H1 (cell line): ENCODE results near the gene CPTP. TPM values are rescaled to one million over a fixed set of nuclear protein-coding genes. Genes with fewer than 3 reads are reported as not detected.

ENCODE experiments used
- CTCF ChIA-PET: fragments of 300-600 bp; sonication (Branson Sonifier 250); formaldehyde crosslinking; loops from one replicate; lab custom pipeline; 2021; ENCODE audit not compliant: partially characterized antibody; lab: Charles Lee
- POLR2A ChIA-PET: fragments of 300-600 bp; sonication (Branson Sonifier 250); formaldehyde crosslinking; loops from one replicate; lab custom pipeline; 2021; ENCODE audit warnings: inconsistent platforms; ENCODE audit not compliant: partially characterized antibody; lab: Charles Lee
- DNase-seq, 2 experiments: peaks; one replicate each; pipeline versions ENCODE4 v3.0.0 to v3.0.0-alpha.2; 2010 to 2022; ENCODE audit warnings: low spot score in 2 of 2, low read depth in 1 of 2, mixed read lengths in 1 of 2
- FAIRE-seq: peaks from 2 replicates; lab custom pipeline; 2011; peaks lifted over from hg19 to GRCh38; lab: Jason Lieb, UNC
- H2AFZ ChIP-seq: 2 replicates; pipeline ENCODE4 v1.8.1; 2012; ENCODE audit warnings: low read length, inconsistent platforms
- H2AK5ac ChIP-seq: 2 replicates; pipeline ENCODE4 v1.6.1; 2013; ENCODE audit warnings: low read depth, low read length
- H2BK120ac ChIP-seq: replicated peaks from 2 replicates; pipeline ENCODE3; 2013; ENCODE audit warnings: low read depth, low read length, inconsistent platforms
- H2BK12ac ChIP-seq: 2 replicates; pipeline ENCODE4 v1.6.1; 2013; ENCODE audit warnings: low read depth, low read length
- H2BK15ac ChIP-seq: 2 replicates; pipeline ENCODE4 v1.6.1; 2013; ENCODE audit warnings: low read length
- H2BK20ac ChIP-seq: 2 replicates; pipeline ENCODE4 v1.6.1; 2013; ENCODE audit warnings: low read length
- H2BK5ac ChIP-seq: 2 replicates; pipeline ENCODE4 v1.6.1; 2013; ENCODE audit warnings: low read depth, low read length
- H3K14ac ChIP-seq: 2 replicates; pipeline ENCODE4 v1.6.1; 2013; ENCODE audit warnings: inconsistent platforms; ENCODE audit not compliant: insufficient read length
- H3K18ac ChIP-seq: 2 replicates; pipeline ENCODE4 v1.6.1; 2013; ENCODE audit warnings: low read length; ENCODE audit errors: extremely low read depth
- H3K23ac ChIP-seq: 2 replicates; pipeline ENCODE4 v1.6.1; 2013; ENCODE audit warnings: inconsistent platforms; ENCODE audit not compliant: insufficient read length
- H3K23me2 ChIP-seq: 2 replicates; pipeline ENCODE4 v1.6.1; 2013; ENCODE audit warnings: low read depth, low read length
- H3K27ac ChIP-seq: 2 replicates; pipeline ENCODE4 v1.6.1; 2011; ENCODE audit warnings: low read depth, low read length, inconsistent platforms
- H3K27me3 ChIP-seq, 4 experiments: replicated peaks in 1 of 4; 1 replicate in 1 of 4; 2 replicates in 3 of 4; pipeline versions ENCODE4 v1.6.1 to v1.8.1; 2011 to 2013; ENCODE audit warnings: low read length in 3 of 4, mild to moderate bottlenecking in 3 of 4, inconsistent platforms in 2 of 4, mixed read lengths in 2 of 4, moderate library complexity in 1 of 4; ENCODE audit not compliant: control insufficient read depth in 3 of 4, insufficient read depth in 3 of 4; ENCODE audit errors: extremely low read depth in 1 of 4
- H3K36me3 ChIP-seq, 4 experiments: 2 replicates each; pipeline versions ENCODE4 v1.6.1 to v1.8.1; 2011 to 2013; ENCODE audit warnings: mild to moderate bottlenecking in 4 of 4, low read length in 3 of 4, moderate library complexity in 2 of 4, control low read depth in 1 of 4, inconsistent platforms in 1 of 4; ENCODE audit not compliant: insufficient read depth in 4 of 4, control insufficient read depth in 2 of 4
- H3K4ac ChIP-seq: replicated peaks from 2 replicates; pipeline ENCODE3; 2013; ENCODE audit warnings: low read length, low read depth, mixed read lengths, inconsistent platforms; ENCODE audit not compliant: insufficient read length
- H3K4me1 ChIP-seq, 4 experiments: replicated peaks in 1 of 4; 1 replicate in 1 of 4; 2 replicates in 3 of 4; pipeline versions ENCODE4 v1.6.1 to v1.8.1; 2011 to 2013; ENCODE audit warnings: low read length in 3 of 4, inconsistent platforms in 2 of 4, mixed read lengths in 1 of 4; ENCODE audit not compliant: insufficient read depth in 4 of 4, control insufficient read depth in 3 of 4
- H3K4me2 ChIP-seq, 2 experiments: 2 replicates each; pipeline versions ENCODE4 v1.6.1 to v1.8.1; 2011 to 2013; ENCODE audit warnings: low read depth in 2 of 2, low read length in 2 of 2, control low read depth in 1 of 2, inconsistent platforms in 1 of 2, mild to moderate bottlenecking in 1 of 2; ENCODE audit not compliant: insufficient read depth in 1 of 2
- H3K4me3 ChIP-seq, 4 experiments: fragments of 200-600, 300-600 bp in 1 of 4; sonication (generic), shearing (Covaris generic), sonication (Bioruptor Twin) in 1 of 4; 2 replicates each; pipeline versions ENCODE4 v1.5.1 to v1.8.1; 2011 to 2016; ENCODE audit warnings: low read length in 4 of 4, low read depth in 3 of 4, control low read depth in 2 of 4, inconsistent platforms in 2 of 4, mild to moderate bottlenecking in 2 of 4, mixed read lengths in 1 of 4, moderate library complexity in 1 of 4; ENCODE audit not compliant: insufficient read depth in 2 of 4; ENCODE audit errors: extremely low read depth in 1 of 4
- H3K56ac ChIP-seq: replicated peaks from 2 replicates; pipeline ENCODE3; 2013; ENCODE audit warnings: low read depth, mild to moderate bottlenecking, mixed read lengths, low read length, inconsistent platforms; ENCODE audit not compliant: insufficient read length
- H3K79me1 ChIP-seq: 2 replicates; pipeline ENCODE4 v1.6.1; 2013; ENCODE audit warnings: low read depth, low read length, control low read depth
- H3K79me2 ChIP-seq, 2 experiments: 2 replicates each; pipeline versions ENCODE4 v1.6.1 to v1.8.1; 2012 to 2013; ENCODE audit warnings: low read length in 2 of 2, mild to moderate bottlenecking in 2 of 2, inconsistent platforms in 1 of 2; ENCODE audit not compliant: insufficient read depth in 2 of 2, control insufficient read depth in 1 of 2
- H3K9ac ChIP-seq, 4 experiments: replicated peaks in 1 of 4; 1 replicate in 1 of 4; 2 replicates in 3 of 4; pipeline versions ENCODE4 v1.6.1 to v1.8.1; 2011 to 2013; ENCODE audit warnings: low read depth in 3 of 4, low read length in 3 of 4, control low read depth in 2 of 4, mild to moderate bottlenecking in 2 of 4, moderate library complexity in 2 of 4, inconsistent platforms in 1 of 4; ENCODE audit errors: extremely low read depth in 1 of 4
- H3K9me3 ChIP-seq, 2 experiments: 2 replicates each; pipeline versions ENCODE4 v1.6.1 to v1.8.1; 2012 to 2013; ENCODE audit warnings: mild to moderate bottlenecking in 2 of 2, moderate library complexity in 2 of 2, control low read depth in 1 of 2, inconsistent platforms in 1 of 2, low read depth in 1 of 2, low read length in 1 of 2, mixed read lengths in 1 of 2; ENCODE audit not compliant: insufficient read depth in 2 of 2
- H4K20me1 ChIP-seq, 2 experiments: replicated peaks in 1 of 2; 2 replicates each; pipeline versions ENCODE3 to v1.8.1; 2011 to 2013; ENCODE audit warnings: inconsistent platforms in 2 of 2, low read length in 2 of 2, mild to moderate bottlenecking in 1 of 2; ENCODE audit not compliant: insufficient read depth in 2 of 2, control insufficient read depth in 1 of 2
- H4K5ac ChIP-seq: 2 replicates; pipeline ENCODE4 v1.6.1; 2013; ENCODE audit warnings: low read length, low read depth, mixed read lengths, inconsistent platforms; ENCODE audit not compliant: insufficient read length
- H4K8ac ChIP-seq: 2 replicates; pipeline ENCODE4 v1.8.0; 2013; ENCODE audit warnings: mild to moderate bottlenecking, moderate library complexity, low read length, inconsistent platforms; ENCODE audit not compliant: insufficient read depth; ENCODE audit errors: extremely low read depth
- H4K91ac ChIP-seq: replicated peaks from 2 replicates; pipeline ENCODE3; 2013; ENCODE audit warnings: low read length, mixed read lengths, inconsistent platforms; ENCODE audit not compliant: insufficient read length
- ATF2 ChIP-seq: IDR thresholded peaks from 2 replicates; pipeline ENCODE4 v1.6.1; 2012; ENCODE audit warnings: low read length, inconsistent platforms
- CTBP2 ChIP-seq: IDR thresholded peaks from 2 replicates; pipeline ENCODE4 v1.7.0; 2011; ENCODE audit warnings: borderline replicate concordance, mild to moderate bottlenecking, moderate library complexity, mixed read lengths, low read length; ENCODE audit not compliant: insufficient read depth, insufficient read length
- EGR1 ChIP-seq: IDR thresholded peaks from 2 replicates; pipeline ENCODE4 v1.6.1; 2011; ENCODE audit warnings: low read depth, low read length, borderline replicate concordance
- HDAC6 ChIP-seq: IDR thresholded peaks from one replicate; pipeline ENCODE4 v1.7.1; 2012; ENCODE audit warnings: low read depth, mild to moderate bottlenecking, inconsistent platforms, low read length, moderate library complexity
- KDM4A ChIP-seq: IDR thresholded peaks from one replicate; pipeline ENCODE4 v1.7.1; 2012; ENCODE audit warnings: low read depth, mild to moderate bottlenecking, moderate library complexity, low read length, inconsistent platforms; ENCODE audit not compliant: severe bottlenecking
- KDM5A ChIP-seq: fragments of 200-600 bp; IDR thresholded peaks from 2 replicates; pipeline ENCODE4 v1.7.1; 2012; ENCODE audit warnings: mild to moderate bottlenecking, low read length, inconsistent platforms, mixed read lengths
- NRF1 ChIP-seq: IDR thresholded peaks from 2 replicates; pipeline ENCODE4 v1.6.1; 2011; ENCODE audit warnings: mild to moderate bottlenecking, low read depth, low read length, improper control_type of control experiment
- POLR2A ChIP-seq, 2 experiments: IDR thresholded peaks; 1 replicate in 1 of 2; 2 replicates in 1 of 2; pipeline ENCODE4 v1.6.1; 2011; ENCODE audit warnings: low read depth in 2 of 2, low read length in 2 of 2, mild to moderate bottlenecking in 2 of 2; ENCODE audit errors: control extremely low read depth in 1 of 2
- RNF2 ChIP-seq: fragments of 200-900, 300-1000 bp; sonication (generic); IDR thresholded peaks from 2 replicates; pipeline ENCODE4 v1.7.1; 2016; ENCODE audit warnings: borderline replicate concordance, low read depth, mild to moderate bottlenecking, antibody characterized with exemption, low read length; ENCODE audit not compliant: poor library complexity, severe bottlenecking; ENCODE audit errors: missing control alignments
- RXRA ChIP-seq: IDR thresholded peaks from 2 replicates; pipeline ENCODE4 v1.6.1; 2011; ENCODE audit warnings: low read depth, mild to moderate bottlenecking, low read length, moderate library complexity; ENCODE audit not compliant: insufficient read depth
- SP4 ChIP-seq: IDR thresholded peaks from 2 replicates; pipeline ENCODE4 v1.6.1; 2012; ENCODE audit warnings: low read length, inconsistent platforms
- TAF7 ChIP-seq: optimal IDR thresholded peaks from 2 replicates; pipeline ENCODE3; 2011; ENCODE audit warnings: low read depth, mild to moderate bottlenecking, inconsistent platforms, low read length, moderate library complexity, borderline replicate concordance
- WGBS, 2 experiments: shearing (Covaris generic) in 1 of 2; methylation state at CpG; one replicate each; pipeline versions ENCODE4 v1.1.6 to v1.1.7; 2013 to 2015; ENCODE audit warnings: low lambda C conversion rate in 2 of 2, mixed read lengths in 2 of 2, inconsistent platforms in 1 of 2, low coverage in 1 of 2, missing lambda C conversion rate in 1 of 2; ENCODE audit not compliant: insufficient replicate concordance in 2 of 2, insufficient coverage in 1 of 2, insufficient read length in 1 of 2; ENCODE audit errors: extremely low coverage in 1 of 2, missing lambda C conversion rate in 1 of 2; 5-methylcytosine and 5-hydroxymethylcytosine counted together
- polyA plus RNA-seq, 7 experiments: library from polyadenylated mRNA; depleted of rRNA in 3 of 7; stranded (reverse) in 5 of 7; unstranded in 2 of 7; fragments of >200 nt in 5 of 7; fragments of 200-250 nt in 2 of 7; gene quantifications; 1 replicate in 5 of 7; 2 replicates in 1 of 7; 4 replicates in 1 of 7; pipeline versions ENCODE4 v1.2.1 to v1.2.3, GENCODE V29; 2011 to 2013; ENCODE audit warnings: missing spikeins in 2 of 7, mixed read lengths in 2 of 7
- total RNA-seq: library from RNA; stranded (reverse); fragmentation: NEBNext Ultra II Directional; extraction: Animal tissue kit (Norgen Biotek cat#: 25700); gene quantifications from 2 replicates; pipeline ENCODE4 v1.2.1, GENCODE V29; 2021

CPTP gene
- total and polyA plus RNA-seq, 2 of the 8 experiments (the other 6 are each of a cell fraction or from before 2014, with no cell fraction given), result 8.1 to 10.6 TPM

- Histone ChIP-seq H4K91ac (no peak overlapping the region), H3K79me1 (peaks cover 19% of the 10 kb centered on the region), H2BK5ac (no peak overlapping the region), H3K23me2 (peaks cover 9% of the 10 kb centered on the region), H3K27ac (no peak overlapping the region), H3K14ac (no peak overlapping the region), H2BK20ac (no peak overlapping the region), H2AK5ac (no peak overlapping the region), H3K4me3 (no peak overlapping the region), H4K5ac (no peak overlapping the region), H3K56ac (no peak overlapping the region), H2AFZ (no peak overlapping the region), H3K9me3 (peaks cover 0 to 6% of the 10 kb centered on the region in 2 experiments; a peak in 2 of 4 replicates), H3K4ac (no peak overlapping the region), H3K23ac (no peak overlapping the region), H3K36me3 (peaks cover 0 to 3% (median 0%) of the 10 kb centered on the region in 4 experiments; a peak in 1 of 8 replicates), H3K4me1 (peaks cover 0 to 13% (median 3%) of the 10 kb centered on the region in 4 experiments; a peak in 5 of 7 replicates), H2BK12ac (no peak overlapping the region), H2BK15ac (no peak overlapping the region), H3K9ac (no peak overlapping the region), H4K20me1 (peaks cover 9 to 27% of the 10 kb centered on the region in 2 experiments), H2BK120ac (no peak overlapping the region), H3K4me2 (no peak overlapping the region), H4K8ac (no peak overlapping the region), H3K79me2 (peaks cover 6 to 24% of the 10 kb centered on the region in 2 experiments; a peak in 3 of 4 replicates), H3K27me3 (no peaks in the 10 kb centered on the region; a peak in 1 of 7 replicates), H3K18ac (no peak overlapping the region)
- CTCF ChIA-PET, result interaction anchor here (0.6 to 1.6 kb wide), 4 partner anchors 9 to 616 kb away, joined by 3 read pairs; partner anchors contain the start of gene DVL1
- no peak for DNase-seq
- no peak for FAIRE-seq
- WGBS, 2 experiments, result 91% methylated on average over 20 of the region's 40 CpGs; no CpG with 5 or more reads in 1 of the 2 experiments
- POLR2A ChIA-PET, result interaction anchor here (0.8 to 3.4 kb wide), 6 partner anchors 9 to 18 kb away, joined by 3 to 27 read pairs (median 4); no protein-coding TSS in a partner anchor
- TF ChIP-seq CTBP2, result no peak
- no peak for TF ChIP-seq TAF7
- TF ChIP-seq KDM5A, result no peak
- no peak for TF ChIP-seq HDAC6
- no peak for TF ChIP-seq POLR2A (IDR thresholded peaks at IDR 0.05; ENCODE audit: control extremely low read depth in 1 of 2, low read depth in 2 of 2, low read length in 2 of 2)
- no peak for TF ChIP-seq RNF2
- TF ChIP-seq ATF2, result no peak
- no peak for TF ChIP-seq EGR1
- TF ChIP-seq NRF1, result no peak
- TF ChIP-seq RXRA, result no peak
- TF ChIP-seq KDM4A, result no peak
- TF ChIP-seq SP4, result no peak
Observed at GRCh38 chr1:1327291-1327690, 2.7 kb downstream of the CPTP start.
